OCI-LY3 (cell line): ENCODE measurements around the gene C16orf78.

ENCODE experiments used
- EZH2phosphoT487 ChIP-seq: fragments of 200-600 bp; shearing (Covaris generic); IDR thresholded peaks from 2 replicates; pipeline ENCODE4 v1.6.1; 2018; ENCODE audit warnings: antibody characterized with exemption, mixed run types, low read depth
- TF ChIP-seq, protein P1 (sequence below): fragments of 200-600, 300-600 bp; sonication (generic); IDR thresholded peaks from 2 replicates; pipeline ENCODE4 v1.5.1; 2014; ENCODE audit warnings: antibody characterized with exemption, low read length, low read depth

DNA sequence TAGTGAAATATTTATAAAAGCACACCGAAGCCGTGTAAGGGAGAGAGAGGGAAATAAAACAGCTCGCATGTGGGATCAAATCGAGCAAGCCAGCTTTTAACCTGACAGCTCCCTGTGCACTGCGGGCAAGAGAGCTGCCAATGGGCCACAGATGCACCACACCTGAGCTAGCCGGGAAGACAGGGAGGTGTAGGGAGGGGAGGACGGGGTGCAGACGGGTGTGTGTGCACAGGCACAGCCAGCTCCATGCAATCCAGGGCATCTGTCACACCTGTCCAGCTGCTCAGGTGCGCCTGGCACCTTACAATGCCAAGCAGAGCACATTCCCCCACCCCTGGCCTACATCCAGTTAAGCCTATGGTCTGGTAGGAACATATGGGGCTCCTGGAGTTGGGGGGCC, 70.0 kb downstream of the C16orf78 start:
- TF ChIP-seq, protein P1, sequence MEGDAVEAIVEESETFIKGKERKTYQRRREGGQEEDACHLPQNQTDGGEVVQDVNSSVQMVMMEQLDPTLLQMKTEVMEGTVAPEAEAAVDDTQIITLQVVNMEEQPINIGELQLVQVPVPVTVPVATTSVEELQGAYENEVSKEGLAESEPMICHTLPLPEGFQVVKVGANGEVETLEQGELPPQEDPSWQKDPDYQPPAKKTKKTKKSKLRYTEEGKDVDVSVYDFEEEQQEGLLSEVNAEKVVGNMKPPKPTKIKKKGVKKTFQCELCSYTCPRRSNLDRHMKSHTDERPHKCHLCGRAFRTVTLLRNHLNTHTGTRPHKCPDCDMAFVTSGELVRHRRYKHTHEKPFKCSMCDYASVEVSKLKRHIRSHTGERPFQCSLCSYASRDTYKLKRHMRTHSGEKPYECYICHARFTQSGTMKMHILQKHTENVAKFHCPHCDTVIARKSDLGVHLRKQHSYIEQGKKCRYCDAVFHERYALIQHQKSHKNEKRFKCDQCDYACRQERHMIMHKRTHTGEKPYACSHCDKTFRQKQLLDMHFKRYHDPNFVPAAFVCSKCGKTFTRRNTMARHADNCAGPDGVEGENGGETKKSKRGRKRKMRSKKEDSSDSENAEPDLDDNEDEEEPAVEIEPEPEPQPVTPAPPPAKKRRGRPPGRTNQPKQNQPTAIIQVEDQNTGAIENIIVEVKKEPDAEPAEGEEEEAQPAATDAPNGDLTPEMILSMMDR, result no peak
- no peak for TF ChIP-seq EZH2phosphoT487
